GM19099 (cell line): ENCODE data around the gene FILIP1L.
A peak's percentile ranks its signal among the peaks of the same experiment; 100 is the strongest.

Experiments
- POLR2A ChIP-seq: IDR thresholded peaks from 3 replicates; pipeline ENCODE4 v1.6.1; 2011; ENCODE audit warnings: low read depth; ENCODE audit not compliant: insufficient read length; ENCODE audit errors: extremely low read depth

Gene FILIP1L

DNA sequence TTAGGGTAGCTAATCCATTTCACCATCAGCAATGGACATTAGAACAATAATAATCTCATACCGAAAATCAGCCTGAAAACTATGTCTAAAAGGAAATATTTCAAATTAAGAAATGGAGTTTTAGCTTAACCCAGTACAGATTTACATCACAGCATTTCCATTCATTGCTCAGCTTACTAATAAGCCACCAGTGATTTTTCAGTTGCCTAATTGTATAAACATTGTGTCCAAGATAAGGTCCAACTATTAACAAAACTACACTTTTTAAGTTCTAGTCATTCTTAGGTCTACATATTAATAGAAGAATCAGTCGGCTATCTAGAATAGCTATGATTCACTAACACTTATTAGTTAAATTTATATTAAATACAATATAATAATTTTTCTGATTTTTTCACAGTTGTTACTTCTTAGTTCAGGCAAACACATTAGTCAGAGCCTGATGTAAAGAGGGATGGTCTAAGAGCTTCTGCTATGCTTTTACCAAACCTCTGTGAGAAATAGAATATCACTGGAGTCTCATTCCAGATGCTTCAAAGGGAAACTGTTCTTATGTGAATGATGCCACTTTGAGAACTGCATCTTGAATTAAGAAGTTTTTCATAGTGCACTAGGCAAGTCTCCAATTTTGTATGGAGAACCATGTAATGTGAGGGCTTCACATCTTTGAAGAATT, 222.6 kb downstream of the FILIP1L start:
- no peak for TF ChIP-seq POLR2A

DNA sequence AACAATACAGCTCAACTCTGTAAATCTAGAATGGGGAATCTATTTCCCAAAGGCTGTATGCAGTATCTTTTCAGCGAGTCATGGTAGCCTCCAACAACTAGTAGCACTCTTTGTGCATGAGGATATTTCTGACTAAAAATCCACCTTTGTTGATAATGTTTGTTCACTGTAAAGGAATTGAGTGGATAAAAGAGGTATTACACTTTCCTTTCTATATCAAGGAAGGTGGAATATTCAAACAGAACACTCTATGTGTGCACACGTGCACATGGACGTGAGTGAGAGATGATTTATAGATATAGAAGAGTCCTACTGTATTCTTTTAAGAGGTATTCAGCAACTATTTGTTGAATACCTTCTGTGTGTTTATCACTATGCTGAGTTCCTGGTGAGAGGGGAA, 228.4 kb downstream of the FILIP1L start:
- TF ChIP-seq POLR2A = no peak

DNA sequence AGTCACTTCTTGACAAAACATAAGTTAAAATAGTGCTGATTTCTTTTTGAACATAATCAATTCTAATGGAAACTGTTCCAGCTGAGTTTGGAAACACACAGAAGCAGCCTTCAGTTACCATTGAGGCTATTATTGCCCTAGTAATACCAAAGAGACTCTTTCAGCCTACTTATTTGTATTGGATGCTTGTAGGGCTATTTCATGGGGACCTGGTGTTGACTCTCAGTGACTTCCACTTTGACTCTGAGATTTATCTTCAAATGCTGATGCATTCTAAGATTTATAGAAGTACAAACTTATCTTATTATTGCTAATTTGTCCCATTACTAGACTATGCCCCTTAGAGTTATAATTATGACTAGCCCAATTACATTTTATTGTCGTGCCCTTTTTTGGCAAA, 229.2 kb downstream of the FILIP1L start:
- no peak for TF ChIP-seq POLR2A

GRCh38 chr3:99884484-99884883, 229.8 kb downstream of the FILIP1L start:
- no peak for TF ChIP-seq POLR2A

GRCh38 chr3:99883693-99884092, 230.6 kb downstream of the FILIP1L start:
- TF ChIP-seq POLR2A = no peak

DNA sequence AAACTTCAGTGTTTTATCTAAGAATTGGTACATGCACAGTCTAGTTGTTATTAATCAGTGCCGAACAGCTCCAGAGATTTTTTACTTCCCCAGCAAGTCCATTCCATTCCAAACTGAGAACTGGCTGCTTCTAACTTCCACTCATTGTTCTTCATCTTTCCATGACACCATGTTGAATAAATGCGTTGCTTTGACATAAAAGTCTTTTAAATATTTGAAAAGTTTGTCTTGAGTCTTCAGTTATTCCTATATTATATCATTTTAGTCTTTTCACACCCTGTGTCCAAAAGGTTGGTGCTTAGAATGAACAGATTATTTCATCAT, 231.2 kb downstream of the FILIP1L start:
- no peak for TF ChIP-seq POLR2A

- TF ChIP-seq POLR2A = no peak
Observed at GRCh38 chr3:99882436-99883137, 231.7 kb downstream of the FILIP1L start.

GRCh38 chr3:99881121-99881524, 233.2 kb downstream of the FILIP1L start:
- TF ChIP-seq POLR2A = no peak

DNA sequence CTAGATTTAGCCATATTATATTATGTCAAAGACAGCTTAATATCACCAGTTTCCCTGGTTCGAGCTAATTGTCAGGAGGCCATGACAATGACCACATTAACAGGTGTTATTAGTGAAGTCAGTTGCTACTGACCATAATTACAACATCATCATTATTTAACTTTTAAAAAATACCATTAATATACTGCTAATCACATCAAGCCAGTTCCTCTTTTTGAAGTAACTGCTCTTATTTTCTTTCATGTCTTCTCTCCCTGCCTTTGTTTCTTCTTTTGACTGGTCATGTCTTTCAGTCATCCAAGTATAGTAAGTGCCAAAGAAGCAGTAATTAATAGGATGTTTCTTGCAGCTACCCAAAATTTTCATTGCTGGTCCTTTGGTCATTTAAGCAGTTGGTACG, 235.0 kb downstream of the FILIP1L start:
- TF ChIP-seq POLR2A = no peak

- no peak for TF ChIP-seq POLR2A
Observed at GRCh38 chr3:99878005-99878404, 236.3 kb downstream of the FILIP1L start.

- TF ChIP-seq POLR2A = no peak
Observed at GRCh38 chr3:99877031-99877579, 237.2 kb downstream of the FILIP1L start.

DNA sequence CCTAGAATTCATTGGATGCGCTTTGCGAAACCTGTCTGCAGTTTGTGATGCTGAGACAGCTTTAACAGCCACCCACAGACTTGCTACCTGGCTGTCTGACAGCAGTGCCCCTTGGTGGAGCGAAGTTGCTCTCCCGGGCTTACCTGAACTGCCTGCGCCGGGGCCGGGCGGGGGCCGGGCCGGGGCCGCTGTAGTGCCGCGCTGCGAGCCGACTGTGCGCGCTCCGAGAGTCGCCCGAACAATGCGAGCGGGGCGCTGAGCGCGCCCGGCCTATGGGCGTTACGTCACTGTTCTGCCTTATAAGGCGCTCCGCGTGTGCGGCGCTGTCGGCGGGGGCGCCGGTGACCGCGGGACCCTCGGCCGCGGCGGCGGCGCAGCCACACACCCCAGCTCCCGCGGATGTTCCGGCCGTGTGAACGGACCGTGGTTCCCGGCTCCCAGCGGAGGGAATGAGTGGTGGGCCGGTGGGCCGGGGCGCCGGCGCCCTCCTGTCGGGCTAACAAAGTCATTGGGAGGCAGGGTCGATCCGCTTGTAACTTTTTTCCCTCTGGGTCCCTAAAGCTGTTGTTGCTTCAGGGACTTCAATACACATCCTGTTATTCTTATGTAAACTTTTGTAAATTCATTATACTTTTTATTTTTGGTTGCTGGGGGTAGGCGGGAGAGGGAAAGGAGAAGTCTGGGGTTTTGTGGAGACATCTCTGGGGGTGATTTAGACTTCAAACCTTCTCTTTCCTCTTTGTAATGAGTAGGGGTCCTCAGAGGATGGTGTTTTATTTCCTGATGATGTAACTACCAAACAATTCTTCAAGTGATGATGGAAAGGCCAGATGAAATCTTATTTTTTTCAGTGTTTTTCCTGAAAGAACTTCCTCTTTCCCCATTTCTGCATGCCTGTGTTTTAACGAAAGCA, 238.1 kb downstream of the FILIP1L start:
- TF ChIP-seq POLR2A = peak; percentile 60

DNA sequence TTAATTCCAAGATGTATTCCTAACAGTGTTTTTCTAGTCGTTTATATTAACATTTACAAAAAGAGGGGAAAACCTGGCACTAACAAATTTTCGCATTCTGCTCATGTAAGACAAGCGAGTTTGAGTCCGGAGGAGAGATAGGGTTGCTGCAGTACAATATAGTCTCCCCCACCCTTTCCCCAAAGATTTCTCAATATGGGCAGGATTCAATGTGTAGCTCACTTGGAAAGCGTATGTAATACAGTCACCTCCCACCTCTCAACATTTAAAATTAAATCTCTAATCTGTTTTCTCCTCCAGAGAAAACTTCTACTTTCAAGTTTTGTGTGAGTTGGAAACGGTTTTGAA, 238.7 kb downstream of the FILIP1L start:
- no peak for TF ChIP-seq POLR2A

DNA sequence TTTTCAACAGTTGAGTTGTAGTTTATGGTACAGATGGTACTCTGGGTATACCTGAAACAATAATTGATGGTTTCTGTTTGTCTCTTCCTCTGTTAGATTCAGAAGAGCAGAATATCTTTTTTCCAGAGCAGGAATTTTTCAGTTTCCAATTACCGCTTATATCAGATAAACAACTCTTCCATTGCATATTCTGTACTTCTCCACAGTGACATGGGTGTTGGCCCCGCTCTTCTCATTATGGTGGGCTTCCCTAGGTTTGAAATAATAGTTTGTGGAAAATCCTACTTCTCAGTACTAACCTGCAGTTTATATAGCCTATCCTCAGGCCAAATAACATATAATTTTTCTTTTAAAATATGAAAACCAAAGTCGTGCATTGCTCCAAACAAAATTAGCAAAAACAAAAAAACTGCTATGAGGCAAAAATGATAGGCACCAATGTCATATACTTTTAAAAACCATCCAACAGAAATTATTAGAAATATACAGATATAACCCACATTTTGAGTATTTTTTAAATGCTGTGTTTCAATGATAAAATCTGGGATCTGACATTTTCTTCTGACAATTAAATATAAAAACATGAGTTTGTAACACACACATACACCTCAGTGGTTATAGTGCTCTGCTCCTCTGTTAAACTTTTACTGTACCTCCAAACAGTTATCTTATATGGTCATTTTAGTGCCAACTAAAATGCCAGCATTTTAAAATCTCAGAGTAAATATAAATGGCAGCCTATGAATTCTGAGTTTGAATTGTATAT, 239.9 kb downstream of the FILIP1L start:
- no peak for TF ChIP-seq POLR2A
